NCI-H1092 treated with DMSO at 0.1 percent for 48 hours (cell line): ENCODE data around the gene MINAR2.

Experiments used
- DNase-seq: peaks from one replicate; lab custom pipeline; 2025; lab: John Stamatoyannopoulos, UW

MINAR2 gene, protein sequence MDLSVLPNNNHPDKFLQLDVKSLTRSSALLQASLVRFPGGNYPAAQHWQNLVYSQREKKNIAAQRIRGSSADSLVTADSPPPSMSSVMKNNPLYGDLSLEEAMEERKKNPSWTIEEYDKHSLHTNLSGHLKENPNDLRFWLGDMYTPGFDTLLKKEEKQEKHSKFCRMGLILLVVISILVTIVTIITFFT

DNA sequence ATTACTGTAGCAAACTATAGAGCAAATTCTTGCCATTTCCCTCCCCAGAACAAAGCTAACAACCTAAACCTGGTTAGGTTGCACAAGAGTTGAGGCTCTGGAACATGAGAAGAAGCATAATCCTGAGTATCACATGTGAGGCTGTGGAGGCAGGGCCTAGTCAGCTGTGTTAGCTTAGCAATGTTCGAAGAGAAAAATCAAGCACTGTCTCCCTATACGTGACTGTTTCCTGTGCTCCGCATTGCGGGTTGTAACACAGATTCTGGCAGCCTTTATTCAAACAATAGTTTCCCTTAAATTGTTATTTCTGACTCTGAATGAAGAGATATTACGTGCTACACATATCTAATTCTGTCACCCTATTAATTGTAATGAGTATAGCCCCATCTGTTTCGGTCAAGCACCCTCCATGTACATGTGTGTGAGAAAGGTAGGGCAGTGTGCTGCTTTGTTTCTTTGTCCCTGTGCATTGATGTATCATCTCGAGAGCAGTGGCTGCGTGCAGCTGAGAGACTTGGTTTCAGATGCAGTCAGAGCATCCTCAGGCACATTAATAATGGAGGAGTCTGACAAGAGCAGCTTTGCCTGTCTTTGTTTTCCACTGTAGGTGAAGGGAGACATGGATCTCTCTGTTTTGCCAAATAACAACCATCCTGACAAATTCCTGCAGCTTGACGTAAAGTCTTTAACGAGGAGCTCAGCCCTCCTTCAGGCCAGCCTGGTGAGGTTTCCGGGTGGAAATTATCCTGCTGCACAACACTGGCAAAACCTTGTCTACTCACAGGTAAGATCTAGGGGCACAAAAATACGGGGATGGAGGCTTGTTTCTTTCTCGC is at the start of gene MINAR2:
TSS of gene MINAR2 (plus strand) at position 523 of the 836 bp plus-strand sequence. CDS start at position 620, 97 bp downstream.
- DNase-seq, result no peak

DNA sequence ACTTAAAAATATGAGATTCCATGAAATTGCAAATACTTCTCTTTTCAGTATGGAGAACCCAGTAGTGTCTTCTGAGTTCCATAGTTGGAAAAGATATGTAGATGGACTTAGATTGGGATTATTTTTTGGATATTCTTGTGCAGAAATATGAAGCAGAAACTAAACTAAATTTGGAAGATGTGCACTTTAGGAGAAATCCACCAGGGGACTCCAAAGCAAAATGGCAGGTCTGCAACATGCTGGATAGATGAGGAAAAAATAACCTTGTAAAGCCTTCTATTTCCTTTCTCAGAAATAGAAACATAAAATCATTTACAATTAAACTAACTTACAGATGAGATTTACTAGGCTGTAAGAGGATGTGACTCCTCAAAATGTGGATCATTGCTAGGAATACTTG is 49.2 kb upstream of the MINAR2 start:
- no peak for DNase-seq

DNA sequence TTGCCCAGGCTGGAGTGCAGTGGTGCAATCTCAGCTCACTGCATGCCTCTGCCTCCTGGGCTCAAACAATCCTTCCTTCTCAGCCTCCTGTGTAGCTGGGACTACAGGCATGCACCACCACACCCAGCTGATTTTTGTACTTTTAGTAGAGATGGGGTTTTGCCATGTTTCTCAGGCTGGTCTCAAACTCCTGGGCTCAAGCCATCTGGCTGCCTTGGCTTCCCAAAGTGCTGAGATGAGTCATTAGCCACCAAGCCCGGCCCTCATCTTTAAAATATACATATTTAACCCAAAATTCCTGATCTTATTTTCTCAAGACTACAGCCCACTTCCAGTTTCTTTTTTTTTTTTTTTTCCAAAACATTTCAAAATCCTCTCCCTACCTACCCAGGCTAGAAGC is 31.7 kb upstream of the MINAR2 start:
- no peak for DNase-seq

DNA sequence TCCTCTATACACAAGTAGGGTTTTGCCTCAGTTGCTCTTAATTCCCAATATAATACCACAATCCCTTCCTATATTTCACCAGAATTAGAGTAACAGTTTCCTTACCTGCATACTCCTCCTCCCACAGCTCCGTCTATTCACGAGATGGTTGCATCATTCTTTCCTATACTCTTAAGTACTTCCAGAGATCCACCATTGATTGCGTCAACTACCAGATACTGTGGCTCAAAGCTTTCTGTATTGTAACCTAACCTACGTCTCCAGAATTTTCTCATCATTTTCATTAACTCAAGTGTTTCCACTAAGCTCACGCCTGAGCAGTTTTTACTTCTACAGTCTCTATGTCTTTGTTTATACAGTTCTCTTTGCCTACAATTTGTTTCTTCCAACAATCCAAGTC is 31.2 kb upstream of the MINAR2 start:
- no peak for DNase-seq

DNA sequence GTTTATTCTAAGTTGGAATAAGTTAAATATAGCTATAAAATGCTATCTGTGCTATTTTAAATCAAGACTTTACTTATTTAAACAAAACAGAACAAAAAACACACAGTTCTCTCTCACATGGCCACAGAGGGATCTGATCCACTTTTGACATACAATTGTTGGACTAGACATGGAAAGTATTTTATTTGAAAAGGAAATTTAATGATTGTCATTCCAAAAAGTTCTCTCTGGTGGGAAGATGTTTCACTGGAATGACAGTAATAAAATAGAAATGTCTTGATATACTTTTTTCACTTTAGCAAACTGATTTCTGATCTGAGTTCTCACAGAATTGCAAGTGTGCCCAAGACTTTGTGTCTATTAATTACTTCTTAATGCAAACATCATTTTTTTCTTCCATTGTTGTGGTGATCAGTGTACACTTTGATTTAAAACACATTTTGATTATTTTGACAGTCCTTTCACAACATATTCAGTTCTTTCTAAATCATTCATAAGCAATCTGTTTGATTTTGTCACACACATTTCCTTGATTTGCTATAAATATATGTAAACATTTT is 30.1 kb upstream of the MINAR2 start:
- no peak for DNase-seq

DNA sequence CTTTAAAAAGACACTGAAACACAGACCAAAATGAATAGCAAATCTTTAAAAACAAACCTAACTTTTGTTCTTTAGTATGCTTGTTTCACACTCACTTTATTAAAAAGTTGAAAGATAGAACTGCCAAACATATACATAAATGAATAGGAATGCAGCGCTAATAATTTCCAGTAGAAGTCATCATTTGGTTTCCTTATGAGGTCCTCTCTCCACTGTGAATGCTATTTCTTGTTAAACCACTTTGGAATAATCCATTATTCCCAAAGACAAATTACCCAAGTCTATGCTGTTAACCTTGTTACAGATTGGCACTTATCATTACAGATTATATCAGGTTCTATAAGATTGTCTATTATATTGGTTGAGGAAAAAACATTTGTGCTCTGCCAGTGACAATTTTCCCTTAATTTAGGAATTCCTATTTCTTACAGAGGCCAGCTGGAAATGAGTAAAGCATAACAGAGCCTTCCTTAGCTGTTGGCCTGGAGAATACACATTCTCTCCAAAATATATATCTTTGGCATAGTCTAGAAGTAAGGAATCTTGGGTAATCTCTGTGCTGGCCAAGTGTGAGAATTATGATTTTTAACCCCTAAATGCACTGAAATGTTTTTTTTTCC is 29.3 kb upstream of the MINAR2 start:
- DNase-seq, result no peak

DNA sequence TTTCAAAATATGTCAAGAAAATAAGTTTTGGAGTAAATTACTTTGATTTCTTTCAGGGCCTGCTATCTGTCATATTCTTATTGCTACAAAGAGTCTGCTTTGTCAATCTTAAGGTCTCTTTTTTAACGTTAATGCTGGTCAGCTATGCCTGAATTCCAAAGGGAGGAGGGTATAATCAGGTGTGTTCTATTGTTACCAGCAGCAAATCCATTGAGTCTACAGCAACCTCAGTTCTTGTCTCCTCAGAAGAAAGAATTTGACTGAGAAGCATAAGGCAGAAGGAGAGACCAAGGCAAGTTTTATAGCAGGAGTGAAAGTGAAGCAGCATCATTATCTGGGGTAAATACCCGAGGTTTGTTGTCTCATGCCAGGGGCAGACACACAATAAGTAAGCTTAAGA is 23.7 kb upstream of the MINAR2 start:
- DNase-seq, result no peak

DNA sequence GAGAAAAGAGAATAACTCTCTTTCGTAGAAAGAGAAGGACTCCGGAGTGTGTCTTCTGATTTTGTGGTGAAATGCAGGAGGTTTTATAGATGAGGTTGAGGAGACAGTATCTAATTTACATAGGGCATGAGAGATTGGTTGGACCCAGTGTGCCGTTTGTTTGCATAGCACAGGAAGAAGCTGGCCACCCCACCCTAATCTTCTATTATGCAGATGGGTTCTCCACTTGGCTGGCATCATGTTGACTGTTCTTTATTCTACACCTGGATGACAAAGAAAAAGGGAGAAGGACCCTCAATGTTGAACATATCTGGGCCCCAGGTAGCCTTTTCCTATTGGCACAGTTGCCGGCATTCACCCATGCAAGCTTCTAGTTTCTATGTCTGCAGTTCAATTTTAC is 23.2 kb upstream of the MINAR2 start:
- DNase-seq, result no peak

DNA sequence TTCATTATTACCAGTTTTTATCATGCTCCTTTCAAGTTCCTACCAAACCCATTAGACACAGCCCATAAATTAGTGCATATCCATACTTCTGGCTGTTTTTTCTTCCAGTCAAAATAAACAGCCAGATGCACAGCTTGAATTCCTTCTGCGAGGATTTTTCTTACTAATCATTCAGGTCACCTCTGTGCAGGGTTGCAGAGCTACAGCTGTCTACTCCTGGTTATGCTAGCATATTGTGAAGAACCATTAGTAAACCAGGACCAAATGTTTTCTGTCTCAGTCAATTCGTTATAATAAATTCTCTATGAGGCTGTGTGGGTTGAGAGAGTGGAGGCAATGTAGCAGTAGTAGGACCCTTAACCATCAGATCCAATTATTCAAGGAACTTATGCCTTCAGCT is 8.1 kb upstream of the MINAR2 start:
- no peak for DNase-seq

DNA sequence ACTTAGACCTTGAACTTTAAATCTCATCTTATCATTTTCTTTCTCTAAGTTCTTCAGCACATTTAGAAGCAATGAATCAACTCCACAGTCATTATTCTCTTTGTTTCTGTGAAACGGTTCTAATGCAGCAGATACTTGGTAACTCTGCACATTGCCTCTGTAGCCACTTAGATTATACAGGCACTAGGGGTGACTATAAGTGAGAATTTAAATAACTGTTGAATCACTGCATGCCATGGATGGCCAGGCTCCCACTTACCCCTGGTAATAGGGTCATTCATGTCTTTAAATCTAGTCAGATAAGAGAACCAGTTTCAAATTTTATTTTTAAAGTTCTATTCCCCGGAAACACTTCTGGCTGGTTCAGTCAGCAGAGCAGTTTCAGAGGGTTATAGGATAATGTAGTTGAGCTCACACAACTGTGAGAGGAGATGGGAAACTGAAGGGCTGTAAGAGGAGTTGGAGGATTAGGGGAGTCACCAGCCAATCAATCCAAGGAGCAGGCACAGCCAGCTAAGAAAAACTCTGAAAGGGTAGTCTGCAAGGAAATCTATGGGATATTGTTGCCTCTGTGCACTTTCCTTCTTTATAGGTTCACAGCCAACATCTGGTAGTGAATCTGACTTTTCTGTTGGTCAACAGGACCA is 4.2 kb upstream of the MINAR2 start:
- no peak for DNase-seq

DNA sequence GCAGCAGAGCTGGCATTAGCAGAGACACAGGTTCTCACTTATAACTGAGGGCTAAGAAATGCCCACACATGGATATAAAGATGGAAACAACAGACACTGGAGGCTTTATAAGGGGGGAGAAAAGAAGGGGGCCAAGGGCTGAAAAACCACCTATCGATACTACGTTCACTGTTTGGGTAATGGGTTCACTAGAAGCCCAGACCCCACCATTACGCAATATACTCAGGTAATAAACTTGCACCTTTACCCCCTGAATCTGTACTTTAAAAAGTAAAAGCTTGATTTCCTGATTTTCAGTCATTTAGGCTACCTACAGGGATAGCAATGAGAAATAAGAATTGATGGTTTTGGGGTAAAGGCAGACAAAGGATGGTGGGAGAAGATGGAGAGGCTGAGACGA is 1.9 kb upstream of the MINAR2 start:
- no peak for DNase-seq

DNA sequence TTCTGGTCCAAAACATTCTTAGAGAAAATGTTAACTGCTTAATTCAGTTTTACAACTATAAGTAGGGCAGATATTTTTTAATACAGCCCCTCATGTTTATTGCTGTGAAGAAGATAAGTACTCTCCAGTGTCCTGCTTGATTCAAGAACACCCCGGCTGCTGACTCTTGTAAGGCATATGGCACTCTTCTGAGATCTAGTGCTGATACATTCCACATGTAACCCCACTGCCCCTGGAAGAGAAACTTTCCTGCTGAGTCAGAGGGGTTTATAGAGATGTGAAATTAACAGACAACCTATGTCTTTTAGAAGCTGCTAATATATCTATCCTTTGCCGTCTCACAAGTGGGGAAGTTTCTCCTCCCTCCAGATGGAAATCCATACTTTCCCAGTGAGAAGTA is 1.0 kb upstream of the MINAR2 start:
- no peak for DNase-seq

DNA sequence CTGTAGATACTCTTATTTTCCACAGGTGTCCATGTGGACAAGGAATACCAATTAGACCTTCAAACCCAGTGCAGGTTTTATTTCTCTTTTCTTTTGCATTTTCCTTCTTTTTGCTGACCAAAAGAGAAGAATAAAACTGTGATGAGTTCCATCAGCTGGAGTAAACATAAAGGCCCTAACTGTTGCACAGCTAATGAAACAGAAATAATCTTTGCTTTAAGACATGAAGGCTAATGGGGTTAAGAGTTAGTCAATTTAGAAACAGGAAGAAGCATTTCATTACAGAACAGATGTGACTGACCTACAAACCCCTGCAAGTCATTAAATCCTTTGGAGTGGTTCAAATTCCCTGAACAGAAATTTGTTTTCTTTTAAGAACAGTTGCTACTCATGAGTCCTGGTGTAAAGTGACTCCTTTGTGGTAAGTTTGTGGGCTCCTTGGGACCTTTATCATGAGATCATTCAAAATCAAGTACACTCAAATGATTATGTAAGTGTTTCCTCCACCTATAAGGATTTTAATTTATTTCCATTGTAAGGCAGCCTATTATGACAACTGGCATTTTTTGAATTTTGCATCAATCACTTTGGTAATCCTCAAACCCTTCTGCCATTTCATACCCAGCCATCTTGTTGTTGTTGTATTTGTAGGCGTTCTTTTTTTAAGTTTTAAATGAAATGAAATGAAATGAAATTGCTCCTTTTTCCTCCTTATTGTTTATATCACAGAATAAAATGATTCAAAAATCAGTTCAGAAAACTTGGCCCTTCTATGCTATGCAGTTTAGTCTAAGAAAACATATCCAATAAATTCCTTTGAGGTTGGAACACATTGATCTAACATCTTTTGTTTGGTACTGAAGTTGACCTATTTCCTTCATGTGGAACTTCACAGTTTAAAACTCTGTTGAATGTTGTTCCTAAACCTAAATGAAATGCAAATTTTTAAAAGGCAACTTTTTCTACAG is 1.3 kb downstream of the MINAR2 start:
- no peak for DNase-seq

DNA sequence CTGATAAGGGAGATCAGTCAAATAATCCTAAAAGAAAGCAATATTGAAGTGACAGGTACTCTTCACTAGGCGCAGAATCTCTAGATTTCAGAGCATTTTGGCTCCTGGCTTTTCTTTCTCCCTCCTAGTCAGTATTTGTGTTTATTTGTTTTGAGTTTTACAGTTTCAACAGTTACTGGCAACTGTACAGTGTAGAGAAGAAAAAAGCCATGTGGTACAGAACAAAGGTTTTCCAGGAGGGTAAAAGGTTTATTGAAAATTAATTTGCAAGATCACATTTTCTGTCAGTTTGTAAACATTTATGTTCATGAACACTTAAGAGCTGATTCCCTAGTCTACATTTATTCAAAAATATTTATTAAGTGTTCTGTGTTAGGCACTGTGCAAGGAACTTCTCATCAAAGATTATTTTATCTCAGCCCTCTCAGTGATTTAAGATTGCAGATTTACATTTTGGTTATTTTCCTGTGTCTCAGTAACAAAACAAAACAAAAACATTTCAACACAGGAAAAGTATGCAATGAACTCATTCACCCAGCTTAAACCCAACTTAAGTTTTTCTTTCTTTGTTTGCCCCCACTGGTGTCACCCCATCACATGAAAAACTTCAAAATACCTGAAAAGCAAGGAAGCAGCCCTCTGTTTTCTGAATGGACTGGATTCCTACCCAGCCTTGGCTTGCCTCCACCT is 12.9 kb downstream of the MINAR2 start:
- DNase-seq, result no peak

DNA sequence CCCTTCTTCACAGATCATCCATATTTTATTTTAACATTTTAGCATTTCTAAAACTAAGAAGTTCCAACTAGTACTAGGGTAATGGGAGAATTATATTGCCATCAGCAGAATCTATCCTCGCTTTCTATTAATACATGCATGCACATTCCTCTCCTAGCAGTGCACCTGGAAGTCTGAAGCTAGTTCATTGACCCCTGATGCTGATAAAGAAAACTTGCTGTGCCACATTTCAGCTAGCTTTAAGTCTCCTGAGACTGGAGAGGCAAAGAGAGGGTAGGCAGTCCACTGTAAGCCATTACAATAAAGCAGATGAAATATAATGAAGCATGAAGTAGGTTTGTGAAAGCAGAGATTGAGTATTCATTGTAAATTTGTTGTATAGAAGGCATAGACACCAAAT is 15.8 kb downstream of the MINAR2 start:
- no peak for DNase-seq

DNA sequence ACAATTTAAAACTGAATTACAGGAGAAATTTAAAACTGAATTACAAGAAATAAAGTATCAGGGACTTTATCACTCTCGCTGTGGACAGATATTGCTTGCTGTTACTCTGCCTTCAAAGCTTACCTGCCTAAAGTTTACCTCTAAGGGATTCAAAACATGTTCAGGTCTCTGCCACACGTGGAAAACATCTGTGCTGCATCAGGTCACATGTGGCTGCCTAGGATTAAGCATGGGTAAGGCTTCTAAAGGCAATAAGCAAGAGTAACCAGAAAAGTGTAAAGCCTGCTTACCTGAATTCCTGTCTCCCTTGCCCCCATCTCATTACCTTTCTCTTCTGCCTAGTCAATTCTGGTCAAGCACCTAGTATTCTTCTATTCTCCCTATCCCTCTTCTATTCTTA is 18.9 kb downstream of the MINAR2 start:
- DNase-seq, result no peak

DNA sequence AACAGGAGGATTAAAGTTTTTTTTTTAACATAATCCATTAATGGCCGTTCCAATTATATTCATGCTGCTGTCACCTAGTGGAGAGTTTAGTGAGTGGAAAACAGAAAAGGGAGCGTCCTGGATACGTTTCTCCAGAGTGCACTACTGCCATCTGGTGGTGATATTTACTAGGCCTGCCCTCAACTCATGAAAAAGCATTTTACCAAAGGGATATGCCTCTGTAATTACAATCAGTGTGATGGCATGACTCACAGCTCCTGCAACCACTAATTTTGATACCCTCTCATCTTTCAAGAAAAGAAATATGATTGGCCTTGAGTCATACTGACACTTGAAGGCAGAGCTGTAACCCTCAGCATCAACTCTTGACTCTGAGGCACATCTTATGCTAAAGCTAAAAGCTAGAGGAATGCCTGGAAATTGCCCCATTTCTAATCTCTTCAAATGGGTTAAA is 20.1 kb downstream of the MINAR2 start:
- peak; percentile 60 for DNase-seq

DNA sequence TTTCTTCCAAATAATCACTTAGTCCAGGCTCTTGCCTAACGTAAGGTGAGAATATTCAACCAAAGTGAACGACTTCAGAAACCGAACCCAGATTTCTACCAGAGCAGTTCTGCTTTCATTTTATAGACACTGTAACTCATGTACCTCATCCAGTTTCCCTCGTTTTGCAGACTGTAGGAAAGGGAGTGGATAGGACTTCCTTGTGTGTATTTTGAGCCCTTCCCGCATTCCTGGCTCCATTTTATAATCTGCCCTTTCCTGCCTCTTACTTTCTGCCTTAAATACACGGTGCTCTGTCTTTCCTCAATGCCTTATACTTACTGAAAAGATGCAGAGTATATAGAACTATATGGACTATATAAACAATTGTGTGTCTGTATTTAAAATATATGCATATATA is 20.8 kb downstream of the MINAR2 start:
- no peak for DNase-seq

DNA sequence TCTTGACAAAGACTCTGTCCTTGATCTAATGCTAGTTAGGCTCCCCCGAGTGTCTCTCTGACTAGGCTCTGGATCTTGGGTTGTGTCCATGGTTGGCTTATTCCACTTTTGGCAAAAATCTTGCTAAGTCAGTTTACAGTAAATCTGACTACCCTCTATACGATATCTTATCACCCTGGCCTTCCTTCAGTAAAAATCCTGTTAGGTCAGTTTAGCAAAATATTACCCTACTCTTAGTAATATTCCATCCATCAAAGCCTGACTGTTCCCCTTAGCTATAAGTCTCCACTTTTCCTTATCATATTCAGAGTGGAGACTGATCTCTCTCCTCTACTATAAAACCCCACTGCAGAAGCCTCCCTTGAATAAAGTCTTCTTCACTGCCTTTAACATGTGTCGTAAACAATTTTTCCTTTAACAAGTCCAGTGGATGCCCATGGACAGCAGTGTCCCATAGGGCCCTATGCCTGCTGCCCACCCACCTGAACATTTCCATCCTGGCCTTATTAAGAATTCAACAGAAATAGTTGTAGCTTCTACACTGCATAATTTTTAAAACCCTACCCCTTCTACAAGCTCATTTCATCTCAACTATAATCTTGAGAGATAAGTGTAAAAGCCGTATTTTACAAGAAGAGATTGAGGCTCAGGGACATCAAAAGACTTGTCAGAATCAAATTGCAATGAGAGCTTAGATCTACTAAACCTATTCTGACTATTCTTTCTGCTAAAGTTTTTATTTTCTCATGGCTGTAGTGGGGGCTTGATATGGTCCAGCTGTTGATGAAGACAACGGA is 22.3 kb downstream of the MINAR2 start:
- DNase-seq, result no peak
